HepG2 (cell line): ENCODE data around the gene FIBP. TPM values are rescaled to one million over a fixed set of nuclear protein-coding genes. Genes with fewer than 3 reads are reported as not detected.
A peak's percentile ranks its signal among the peaks of the same experiment; 100 is the strongest.

Experiments used
- CCAR2 ChIP-seq: fragments of 200-400 bp; formaldehyde crosslinking; optimal IDR thresholded peaks from 2 replicates; pipeline ENCODE3; 2018; ENCODE audit warnings: low read depth, mild to moderate bottlenecking, low read length, moderate library complexity
- CREB1 ChIP-seq, 2 experiments: fragments of 450-650 bp in 1 of 2; IDR thresholded peaks; 2 replicates each; pipeline ENCODE4 v1.6.1; 2016 to 2017; ENCODE audit warnings: control low read depth in 1 of 2, mild to moderate bottlenecking in 1 of 2, missing compliant biosample characterization in 1 of 2, missing genetic modification characterization in 1 of 2
- DNMT3B ChIP-seq: conservative IDR thresholded peaks from 2 replicates; pipeline ENCODE4 v1.6.1; 2016; ENCODE audit warnings: missing biosample characterization, control low read depth
- FOXP4 ChIP-seq: sonication (generic); formaldehyde crosslinking; IDR thresholded peaks from 2 replicates; pipeline ENCODE4 v1.4.0; 2020; ENCODE audit warnings: missing genetic modification reagents
- HHEX ChIP-seq: IDR thresholded peaks from 2 replicates; pipeline ENCODE4 v1.6.1; 2016; ENCODE audit warnings: control low read depth
- IKZF1 ChIP-seq: fragments of 450-650 bp; IDR thresholded peaks from 2 replicates; pipeline ENCODE4 v1.7.1; 2016
- KAT7 ChIP-seq: IDR thresholded peaks from 2 replicates; pipeline ENCODE4 v1.6.1; 2018; ENCODE audit warnings: borderline replicate concordance, missing compliant biosample characterization
- LBX2 ChIP-seq: sonication (generic); formaldehyde crosslinking; IDR thresholded peaks from 2 replicates; pipeline ENCODE4 v1.5.0; 2020; ENCODE audit warnings: missing genetic modification reagents, mild to moderate bottlenecking, borderline replicate concordance
- MLXIP ChIP-seq: sonication (generic); formaldehyde crosslinking; IDR thresholded peaks from 2 replicates; pipeline ENCODE4 v1.9.0; 2021; ENCODE audit warnings: missing genetic modification reagents, borderline replicate concordance
- NCOA1 ChIP-seq: sonication (generic); formaldehyde crosslinking; IDR thresholded peaks from 2 replicates; pipeline ENCODE4 v1.9.0; 2021; ENCODE audit warnings: missing genetic modification reagents
- RCOR2 ChIP-seq: IDR thresholded peaks from 2 replicates; pipeline ENCODE4 v1.6.1; 2016; ENCODE audit warnings: missing biosample characterization, missing genetic modification reagents
- SIN3B ChIP-seq: fragments of 150-350 bp; IDR thresholded peaks from 2 replicates; pipeline ENCODE4 v1.6.1; 2014; ENCODE audit warnings: low read length
- TAF15 ChIP-seq: fragments of 200-400 bp; formaldehyde crosslinking; IDR thresholded peaks from one replicate; pipeline ENCODE4 v1.6.1; 2018; ENCODE audit warnings: mild to moderate bottlenecking, low read depth, low read length; ENCODE audit not compliant: poor library complexity, severe bottlenecking
- TEAD2 ChIP-seq: sonication (generic); formaldehyde crosslinking; IDR thresholded peaks from 2 replicates; pipeline ENCODE4 v1.9.0; 2021; ENCODE audit warnings: missing genetic modification reagents
- THAP11 ChIP-seq: IDR thresholded peaks from 2 replicates; pipeline ENCODE4 v1.6.1; 2016; ENCODE audit warnings: missing biosample characterization, missing genetic modification reagents
- TOE1 ChIP-seq: sonication (generic); formaldehyde crosslinking; IDR thresholded peaks from 2 replicates; pipeline ENCODE4 v1.4.0; 2020; ENCODE audit warnings: mild to moderate bottlenecking, missing genetic modification reagents
- ZNF256 ChIP-seq: sonication (generic); formaldehyde crosslinking; conservative IDR thresholded peaks from 2 replicates; pipeline ENCODE4 v1.4.0; 2020; ENCODE audit warnings: missing genetic modification reagents
- ZNF460 ChIP-seq: sonication (generic); formaldehyde crosslinking; IDR thresholded peaks from 2 replicates; pipeline ENCODE4 v1.5.1; 2020; ENCODE audit warnings: missing genetic modification reagents, mild to moderate bottlenecking, borderline replicate concordance
- ZNF543 ChIP-seq: sonication (generic); formaldehyde crosslinking; IDR thresholded peaks from 2 replicates; pipeline ENCODE4 v1.4.0; 2020; ENCODE audit warnings: mild to moderate bottlenecking, missing genetic modification reagents
- ZNF558 ChIP-seq: sonication (generic); formaldehyde crosslinking; IDR thresholded peaks from 2 replicates; pipeline ENCODE4 v1.9.0; 2022; ENCODE audit warnings: mild to moderate bottlenecking, missing genetic modification reagents, borderline replicate concordance
- ZNF563 ChIP-seq: sonication (generic); formaldehyde crosslinking; IDR thresholded peaks from 2 replicates; pipeline ENCODE4 v1.8.0; 2022; ENCODE audit warnings: mild to moderate bottlenecking, moderate library complexity, missing genetic modification reagents
- ZNF775 ChIP-seq: sonication (generic); formaldehyde crosslinking; IDR thresholded peaks from 2 replicates; pipeline ENCODE4 v1.4.0; 2020; ENCODE audit warnings: missing genetic modification reagents, mild to moderate bottlenecking, moderate library complexity, borderline replicate concordance
- ZNF777 ChIP-seq: sonication (generic); formaldehyde crosslinking; IDR thresholded peaks from 2 replicates; pipeline ENCODE4 v1.4.0; 2020; ENCODE audit warnings: missing genetic modification reagents
- ZSCAN20 ChIP-seq: sonication (generic); formaldehyde crosslinking; IDR thresholded peaks from 2 replicates; pipeline ENCODE4 v1.4.0; 2020; ENCODE audit warnings: missing genetic modification reagents, mild to moderate bottlenecking, borderline replicate concordance
- ZSCAN21 ChIP-seq: sonication (generic); formaldehyde crosslinking; IDR thresholded peaks from 2 replicates; pipeline ENCODE4 v1.8.0; 2022; ENCODE audit warnings: mild to moderate bottlenecking, missing genetic modification reagents, moderate library complexity, borderline replicate concordance
- polyA plus RNA-seq, 8 experiments: library from polyadenylated mRNA; depleted of rRNA in 3 of 8; stranded (reverse) in 7 of 8; unstranded in 1 of 8; fragments of >200 nt; fragmentation: Illumina TruSeq in 4 of 8; extraction: Trizol in 4 of 8; gene quantifications; 2 replicates each; pipeline versions ENCODE4 v1.2.1 to v1.2.3, GENCODE V29; 2011 to 2016; ENCODE audit warnings: low read depth in 4 of 8, missing spikeins in 1 of 8, mixed read lengths in 1 of 8; ENCODE audit not compliant: insufficient read depth in 1 of 8
- total RNA-seq, 5 experiments: library from RNA; depleted of rRNA; stranded (reverse); fragments of >200 nt; fragmentation: Illumina TruSeq; extraction: Trizol; gene quantifications; 2 replicates each; pipeline ENCODE4 v1.2.3, GENCODE V29; 2016; ENCODE audit warnings: low read depth in 1 of 5
- TF ChIP-seq, protein P1 (sequence below): sonication (generic); formaldehyde crosslinking; IDR thresholded peaks from 2 replicates; pipeline ENCODE4 v1.8.0; 2022; ENCODE audit warnings: missing genetic modification reagents, mild to moderate bottlenecking, borderline replicate concordance

The FIBP gene
- total and polyA plus RNA-seq, 2 of the 13 experiments (the other 11 are each of a cell fraction or from before 2014, with no cell fraction given): 42.9 to 62.1 TPM

- TF ChIP-seq MLXIP (CRISPR knock-in tag): no peak
- no peak for TF ChIP-seq TEAD2 (CRISPR knock-in tag)
- TF ChIP-seq ZNF460 (CRISPR knock-in tag): no peak
- TF ChIP-seq FOXP4 (CRISPR knock-in tag): no peak; the same call in none of the 2 replicates
- TF ChIP-seq ZNF777 (CRISPR knock-in tag): peak; percentile 76
- no peak for TF ChIP-seq ZNF775 (CRISPR knock-in tag)
- no peak for TF ChIP-seq DNMT3B (CRISPR knock-in tag)
- TF ChIP-seq SIN3B: no peak
- no peak for TF ChIP-seq CCAR2
- TF ChIP-seq ZNF543: no peak
- TF ChIP-seq NCOA1 (CRISPR knock-in tag): 0 out of 2 replicates have a peak, but pooled peaks have one; percentile 37
- TF ChIP-seq ZNF256 (CRISPR knock-in tag): no peak
- TF ChIP-seq ZNF563 (CRISPR knock-in tag): no peak
- TF ChIP-seq TAF15: no peak
- TF ChIP-seq TOE1: no peak
- no peak for TF ChIP-seq RCOR2
- peak; percentile 90 for TF ChIP-seq THAP11 (CRISPR knock-in tag)
- TF ChIP-seq CREB1 (IDR thresholded peaks at IDR 0.05): peak; percentile 81
- peak; percentile 95 for TF ChIP-seq CREB1 (CRISPR knock-in tag; IDR thresholded peaks at IDR 0.05)
- no peak; the same call in 1 of the 2 replicates for TF ChIP-seq LBX2
- TF ChIP-seq IKZF1: no peak
- TF ChIP-seq, protein P1, sequence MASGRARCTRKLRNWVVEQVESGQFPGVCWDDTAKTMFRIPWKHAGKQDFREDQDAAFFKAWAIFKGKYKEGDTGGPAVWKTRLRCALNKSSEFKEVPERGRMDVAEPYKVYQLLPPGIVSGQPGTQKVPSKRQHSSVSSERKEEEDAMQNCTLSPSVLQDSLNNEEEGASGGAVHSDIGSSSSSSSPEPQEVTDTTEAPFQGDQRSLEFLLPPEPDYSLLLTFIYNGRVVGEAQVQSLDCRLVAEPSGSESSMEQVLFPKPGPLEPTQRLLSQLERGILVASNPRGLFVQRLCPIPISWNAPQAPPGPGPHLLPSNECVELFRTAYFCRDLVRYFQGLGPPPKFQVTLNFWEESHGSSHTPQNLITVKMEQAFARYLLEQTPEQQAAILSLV (CRISPR knock-in tag): peak; percentile 50; the same call in 1 of the 2 replicates
- TF ChIP-seq ZSCAN20 (CRISPR knock-in tag): no peak
- TF ChIP-seq ZSCAN21 (CRISPR knock-in tag): no peak
- TF ChIP-seq ZNF558 (CRISPR knock-in tag): no peak
- no peak for TF ChIP-seq HHEX
- TF ChIP-seq KAT7 (CRISPR knock-in tag): peak; percentile 46; the same call in 1 of the 2 replicates
These were observed at the start of gene FIBP (continued) for GRCh38 chr11:65888163-65888814.
